GM10847 (cell line): Measurements from ENCODE around the gene SLC25A1.

Source experiments
- POLR2A ChIP-seq: IDR thresholded peaks from 2 replicates; pipeline ENCODE4 v1.6.1; 2011; ENCODE audit not compliant: insufficient read length; ENCODE audit errors: extremely low read depth

Gene SLC25A1

DNA sequence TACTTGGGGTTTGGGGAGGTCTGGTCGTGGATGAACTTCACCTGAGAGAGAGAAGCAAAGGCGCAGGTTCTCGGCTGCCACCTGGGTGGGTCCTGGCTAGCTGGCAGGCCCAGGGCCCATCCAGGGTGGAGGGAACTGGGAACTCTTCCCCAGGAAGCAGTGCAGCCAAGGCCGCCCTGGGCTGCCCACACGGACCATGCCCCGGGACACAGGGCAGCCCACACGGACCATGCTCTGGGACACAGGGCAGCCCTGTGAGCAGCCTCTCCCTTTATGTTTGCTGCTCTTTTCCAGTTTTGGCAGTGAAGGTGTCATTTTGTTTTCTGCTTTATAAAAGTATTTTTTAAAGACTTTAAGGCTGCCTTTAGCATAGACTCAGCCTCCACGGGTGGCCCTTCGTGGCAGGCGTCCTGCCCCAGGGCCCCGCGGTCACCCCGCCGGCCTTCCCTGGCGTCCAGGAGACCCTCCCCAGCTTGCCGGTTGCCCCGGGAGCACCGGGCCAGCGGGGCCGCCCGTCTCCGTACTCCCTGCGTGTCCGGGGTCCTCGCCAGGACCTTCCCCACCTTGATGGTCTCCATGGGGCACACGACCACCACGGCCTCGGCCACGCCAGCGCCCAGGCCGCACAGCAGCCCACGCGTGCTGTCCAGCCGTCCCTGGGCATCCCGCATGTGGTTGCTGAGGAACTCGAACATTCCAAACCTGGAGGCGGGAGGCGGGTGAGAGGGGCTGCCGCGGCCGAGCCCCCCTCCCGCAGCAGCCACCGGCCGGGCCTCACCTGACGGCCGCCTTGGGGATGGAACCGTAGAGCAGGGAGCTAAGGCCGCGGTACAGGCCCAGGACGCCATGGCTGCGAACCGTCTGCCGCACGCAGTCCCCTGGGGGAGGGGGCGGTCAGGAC is 1.1 kb downstream of the SLC25A1 start:
- no peak for TF ChIP-seq POLR2A

DNA sequence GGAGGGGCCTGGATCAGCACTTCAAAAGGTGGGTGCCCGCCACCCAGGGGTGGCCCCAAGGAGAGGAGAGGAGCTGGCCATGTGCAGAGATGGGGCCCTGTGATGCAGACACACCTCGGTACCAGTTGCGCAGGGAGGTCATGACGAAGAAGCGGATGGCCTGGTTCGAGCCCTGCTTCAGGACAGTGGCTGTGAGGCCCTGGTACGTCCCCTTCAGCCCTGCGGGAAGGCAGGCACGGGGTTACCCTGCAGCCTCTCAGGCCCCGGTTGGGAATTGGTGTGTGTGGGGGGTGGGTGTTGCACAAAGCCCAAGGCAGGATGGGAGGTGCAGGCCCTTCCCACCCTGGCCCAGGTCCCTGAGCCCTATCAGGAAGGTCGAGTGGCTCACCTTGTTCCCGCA is 1.8 kb downstream of the SLC25A1 start:
- TF ChIP-seq POLR2A, result no peak

DNA sequence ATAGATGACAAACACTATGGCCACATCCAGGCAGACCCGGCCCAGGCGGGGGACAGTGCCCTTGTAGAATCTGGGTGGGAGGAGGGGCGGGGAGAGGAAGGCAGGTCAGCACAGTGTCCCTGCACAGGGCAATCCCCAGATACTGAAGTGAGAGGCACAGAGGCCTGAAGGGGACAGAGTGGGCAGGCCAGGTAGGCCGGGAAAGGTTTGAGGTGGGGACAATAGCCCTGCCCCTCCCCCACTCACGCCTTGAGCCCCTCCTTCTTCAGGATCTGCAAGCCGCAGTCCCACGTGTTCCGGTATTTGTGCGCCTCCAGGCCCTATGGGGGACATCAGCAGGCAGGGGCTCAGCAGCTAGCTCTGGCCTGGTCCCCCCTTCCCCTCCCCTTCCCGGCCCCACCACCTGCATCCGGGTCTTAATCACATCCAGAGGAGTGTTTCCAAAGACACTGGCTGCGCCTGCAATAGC is 2.3 kb downstream of the SLC25A1 start:
- TF ChIP-seq POLR2A, result no peak

DNA sequence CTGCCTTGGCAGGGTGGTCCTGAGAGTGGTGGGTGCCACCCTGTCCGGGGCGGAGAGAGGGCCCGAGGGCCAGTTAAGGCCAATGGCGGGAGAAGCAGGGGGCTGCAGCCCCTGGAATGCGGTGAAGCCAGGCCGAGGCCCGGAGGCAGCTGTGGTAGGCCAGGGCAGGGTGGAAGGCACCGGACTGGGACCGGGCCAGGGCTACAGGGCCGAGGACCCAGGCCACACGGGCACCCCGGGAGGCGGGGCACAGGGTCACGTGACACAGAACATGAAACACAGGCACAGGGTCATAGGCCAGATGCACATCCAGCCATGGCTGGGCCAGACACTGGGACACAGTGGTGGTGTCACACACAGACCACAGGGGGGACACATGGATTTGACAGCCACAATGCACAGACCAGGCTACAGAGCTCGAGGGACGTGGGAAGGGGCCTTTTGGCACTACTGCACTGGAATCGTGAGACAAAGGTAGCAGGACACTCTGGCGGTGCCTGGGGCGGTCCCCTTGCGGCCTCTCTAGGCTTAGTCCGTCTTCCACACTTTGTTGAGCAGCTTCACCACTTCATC is 2.8 kb downstream of the SLC25A1 start:
- no peak for TF ChIP-seq POLR2A

DNA sequence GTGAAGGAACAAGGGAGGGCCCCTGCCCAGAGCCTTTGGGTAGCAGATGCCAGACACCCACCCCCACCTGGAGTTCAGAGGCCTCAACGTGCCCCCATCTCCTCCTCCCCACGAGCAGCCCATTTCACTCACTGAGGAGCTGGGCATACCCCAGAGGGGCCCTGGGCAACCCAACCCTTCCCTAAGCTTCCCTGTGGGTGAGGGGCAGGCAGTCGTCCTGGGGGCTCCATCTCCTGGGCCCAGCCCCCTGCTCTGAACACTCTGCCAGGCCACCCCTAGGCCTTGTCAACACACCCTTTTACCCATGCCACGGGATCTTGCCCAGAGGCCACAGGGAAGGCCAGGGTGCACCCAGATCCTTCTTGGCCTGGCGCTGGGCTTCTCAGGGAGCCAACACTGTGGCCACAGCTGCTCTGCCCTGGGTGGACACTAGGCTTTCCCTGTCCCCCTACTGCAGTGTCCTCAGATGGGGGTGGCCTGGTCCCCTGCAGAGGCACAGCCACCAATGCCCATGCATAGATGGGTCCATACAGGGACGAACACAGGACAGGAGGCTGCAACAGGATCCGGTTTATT is 3.4 kb downstream of the SLC25A1 start:
- TF ChIP-seq POLR2A, result no peak

DNA sequence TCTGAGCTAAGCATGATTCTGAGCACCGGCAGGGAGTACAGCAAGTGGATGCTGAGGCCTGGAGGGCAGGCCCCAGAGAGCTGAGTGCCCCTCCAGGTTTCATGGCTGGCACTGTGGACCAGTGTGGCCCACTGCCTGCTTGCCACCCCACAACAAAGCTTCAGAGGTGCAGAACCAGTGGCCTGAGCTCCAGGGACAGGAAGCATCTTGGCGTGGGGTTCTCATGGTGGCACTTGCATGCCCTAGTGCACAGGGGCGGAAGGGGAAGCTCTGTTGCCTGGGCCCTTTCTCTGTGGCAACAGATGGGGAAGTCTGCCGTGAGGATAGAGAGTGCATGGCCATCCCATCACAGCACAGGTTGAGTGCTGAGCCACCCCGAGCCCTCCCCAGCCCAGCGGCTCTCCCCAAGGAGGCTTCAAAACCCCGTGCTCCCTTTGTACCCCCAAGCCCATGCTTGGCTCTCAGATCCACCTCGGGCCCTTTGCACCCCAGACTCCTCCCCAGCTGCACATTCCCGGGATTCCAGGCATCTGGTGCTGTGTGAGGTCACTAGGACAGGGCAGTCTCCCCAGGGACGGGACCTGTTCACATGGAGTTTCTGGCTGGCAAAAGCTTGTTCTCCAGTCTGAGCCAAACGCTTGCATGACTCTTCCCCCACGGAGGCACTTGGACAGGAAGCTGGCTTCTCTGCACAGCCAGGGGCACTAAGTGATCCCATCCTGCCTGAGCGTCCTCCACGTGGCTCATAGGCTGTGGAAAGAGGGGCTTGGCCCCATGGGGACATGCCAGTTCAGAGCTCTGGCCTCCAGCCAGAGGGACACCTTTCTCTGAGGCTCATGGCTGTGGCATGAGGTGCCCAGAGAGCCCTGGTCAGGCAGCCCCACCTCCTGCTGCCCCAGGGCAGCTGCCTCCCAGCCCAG is 4.2 kb downstream of the SLC25A1 start:
- TF ChIP-seq POLR2A, result peak; percentile 6

DNA sequence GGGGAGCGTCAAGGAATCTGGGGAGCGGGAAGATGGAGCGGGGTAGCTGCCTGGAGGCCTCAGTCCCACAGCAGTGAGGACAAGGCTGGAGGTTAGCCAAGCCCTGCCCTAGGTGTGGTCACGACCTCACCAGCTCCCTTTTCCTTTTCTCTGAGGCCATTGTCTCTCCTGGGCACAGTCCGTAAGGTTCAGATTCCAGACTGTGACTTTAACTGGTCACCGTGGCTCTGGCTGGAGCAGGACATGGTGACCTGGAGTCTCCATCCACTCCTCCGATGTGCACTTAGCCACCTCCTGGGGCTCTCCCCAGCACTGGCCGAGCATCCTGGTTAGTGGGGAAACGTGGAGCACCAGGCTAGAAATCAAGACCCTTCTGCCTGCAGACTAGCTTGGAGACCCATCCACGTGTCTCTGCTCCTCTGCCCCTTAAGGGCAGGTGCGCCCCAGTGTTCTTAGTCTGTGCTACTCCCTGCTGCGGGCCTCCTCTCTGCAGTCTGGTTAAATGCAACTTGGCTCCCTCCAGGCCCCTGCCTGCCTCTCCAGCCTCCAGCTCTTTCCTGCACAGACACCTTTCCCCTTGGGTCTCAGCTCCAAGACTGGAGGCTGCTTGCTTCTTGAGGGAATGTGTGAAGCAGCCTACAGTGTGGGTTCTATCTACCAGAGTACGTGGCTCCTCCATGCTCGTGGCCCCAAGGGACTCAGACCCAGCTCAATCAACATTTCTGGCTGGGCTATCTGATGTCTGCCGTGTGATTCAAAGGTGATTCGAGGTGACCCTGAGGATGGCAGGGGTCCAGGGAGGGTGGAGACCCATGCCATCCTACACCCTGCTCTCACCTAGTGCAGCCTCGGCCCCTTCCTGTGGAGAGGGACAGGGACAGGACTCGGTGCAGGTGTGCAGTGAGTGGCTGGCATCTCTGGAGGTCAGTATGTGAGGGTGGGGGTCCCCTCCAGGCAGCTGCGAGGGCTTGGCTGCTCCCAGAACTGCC is 5.2 kb downstream of the SLC25A1 start:
- no peak for TF ChIP-seq POLR2A

DNA sequence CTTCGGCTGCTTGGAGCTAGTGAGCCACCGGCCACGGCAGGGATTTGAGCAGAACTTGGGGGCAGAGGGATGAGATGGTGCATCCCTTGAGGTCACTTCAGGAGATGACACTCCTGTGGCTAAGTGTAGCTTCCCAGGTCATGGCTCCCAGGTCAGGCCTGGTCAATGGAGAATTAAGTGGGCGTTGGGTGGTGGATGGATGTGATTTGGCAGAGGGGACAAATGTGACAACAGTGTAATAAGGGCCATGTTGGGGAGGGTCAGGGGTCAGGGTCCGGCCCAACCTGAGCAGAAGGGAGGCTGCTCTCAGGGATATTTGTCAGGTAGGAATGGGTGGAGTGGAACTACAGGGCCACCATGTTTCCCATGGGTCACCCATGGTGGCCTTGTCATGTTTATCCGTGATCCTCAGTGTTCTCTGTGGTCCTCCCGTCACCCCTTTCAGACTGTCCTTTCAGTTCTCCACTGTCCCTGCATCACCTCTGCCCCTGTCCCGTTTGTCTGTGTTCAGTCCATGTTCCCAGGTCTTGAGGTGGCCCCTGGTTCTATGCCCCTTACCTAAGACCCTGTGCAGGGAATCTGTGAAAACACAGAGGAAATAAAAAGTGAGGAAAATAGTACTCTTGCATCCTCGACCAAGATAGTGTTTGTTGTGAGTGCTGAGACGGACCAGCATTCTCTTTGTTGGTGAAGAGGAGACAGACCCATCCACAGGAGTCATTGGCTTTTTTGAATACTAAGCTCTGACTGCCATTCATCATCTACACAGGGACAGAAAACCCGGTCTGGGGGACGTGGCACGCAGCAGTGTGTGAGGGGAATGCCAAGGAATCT is 6.1 kb downstream of the SLC25A1 start:
- TF ChIP-seq POLR2A, result no peak

DNA sequence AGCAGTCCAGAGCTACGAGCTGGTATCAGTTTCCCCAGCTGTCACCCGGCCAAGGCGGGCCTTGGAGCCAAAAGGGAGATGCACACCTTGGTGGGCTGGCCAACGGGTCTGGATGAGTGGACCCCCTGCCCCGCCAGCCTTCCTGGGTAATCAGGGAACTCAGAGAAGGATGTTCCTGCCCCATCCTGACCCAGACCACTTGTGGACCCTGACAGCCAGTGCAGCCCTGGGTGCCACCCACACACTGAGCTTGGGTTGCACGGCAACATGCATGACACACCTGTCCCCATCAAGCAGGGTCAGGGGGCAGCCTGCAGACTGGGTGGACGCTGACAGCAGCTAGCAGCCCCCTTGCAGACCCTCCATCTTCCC is 8.6 kb downstream of the SLC25A1 start:
- TF ChIP-seq POLR2A, result no peak

DNA sequence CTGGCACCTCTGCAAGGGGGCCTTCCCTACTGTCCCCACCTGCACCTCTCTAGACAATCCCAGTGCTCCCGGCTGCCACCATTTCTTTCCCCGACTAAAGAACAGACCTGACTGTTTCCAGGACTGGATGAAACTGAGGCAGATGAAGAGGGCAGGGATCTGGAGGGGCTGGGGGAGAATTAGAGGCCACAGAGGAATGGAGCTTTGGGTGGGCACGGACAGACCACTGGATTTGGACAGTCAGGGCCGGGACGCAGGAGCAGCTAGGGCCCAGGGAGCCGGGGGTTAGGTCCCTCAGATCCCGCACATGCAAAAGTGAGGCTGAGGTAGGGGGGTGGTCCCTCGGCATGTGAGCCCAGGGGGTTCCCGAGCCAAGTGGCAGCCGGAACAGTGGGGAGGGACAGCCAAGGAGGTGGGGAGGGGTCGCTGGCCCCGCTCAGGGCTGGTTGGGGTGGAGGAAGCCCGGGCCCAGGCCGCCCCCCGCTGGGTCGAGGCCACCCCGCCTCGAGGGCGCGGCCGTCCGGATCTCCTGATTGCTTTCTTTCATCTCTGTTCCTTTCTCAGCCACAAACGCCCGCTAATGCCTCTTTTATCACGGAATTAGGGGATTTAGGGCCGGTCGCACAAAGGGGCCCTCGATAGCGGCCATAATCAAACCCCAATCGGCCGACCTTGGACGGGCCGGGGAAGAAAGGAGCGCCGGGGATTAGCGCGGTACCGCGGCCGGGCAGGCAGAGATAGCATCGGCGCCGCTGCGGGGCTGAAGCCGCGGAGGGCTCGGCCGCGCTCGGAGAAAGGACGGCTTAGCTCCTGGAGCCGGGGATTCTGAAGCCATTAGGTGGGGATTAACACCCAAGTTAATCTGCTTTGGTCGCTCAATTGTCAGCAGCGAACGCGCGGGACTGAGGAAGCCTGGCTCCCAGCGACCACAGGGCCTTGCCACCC is 9.3 kb downstream of the SLC25A1 start:
- TF ChIP-seq POLR2A, result no peak

DNA sequence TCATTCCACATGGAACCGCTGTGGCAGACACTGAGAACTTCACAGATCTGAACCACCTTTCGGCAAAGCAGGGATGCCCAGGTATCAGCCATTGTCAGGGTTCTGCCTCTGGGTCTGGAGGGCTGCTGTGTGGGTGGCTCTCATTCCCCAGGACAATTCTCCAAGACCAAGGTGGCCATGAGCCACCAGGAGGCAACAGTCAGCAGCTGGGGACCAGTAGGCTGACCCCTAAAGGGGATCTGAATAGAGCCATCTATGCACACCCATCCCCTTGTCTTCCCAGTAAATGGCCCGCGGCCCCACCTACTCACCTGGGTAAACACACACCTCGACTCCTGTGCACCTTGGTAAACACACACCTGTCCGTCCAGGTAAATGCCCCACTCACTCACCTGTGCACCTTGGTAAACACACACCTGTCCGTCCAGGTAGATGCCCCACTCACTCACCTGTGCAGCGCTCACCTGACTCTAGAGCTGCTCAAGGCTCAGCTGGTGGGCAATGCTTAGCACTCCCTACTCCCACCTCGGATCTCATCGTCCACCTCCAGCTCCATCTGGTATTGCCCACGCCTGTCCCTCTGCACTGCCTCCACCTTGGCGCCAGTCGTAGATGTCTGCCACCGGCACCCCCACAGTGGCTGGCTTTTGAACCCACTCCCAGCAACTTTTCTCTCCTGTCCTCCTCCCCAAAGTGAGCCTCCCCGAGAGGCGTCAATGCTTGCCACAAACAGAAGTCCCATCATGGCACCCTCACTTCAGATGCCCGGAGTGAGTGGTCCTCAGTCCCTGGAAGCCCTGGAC is 10.2 kb downstream of the SLC25A1 start:
- TF ChIP-seq POLR2A, result no peak
